GM18867 (cell line): ENCODE data around the gene APC2.
"Not testable (repeated sequence)": the region's sequence is repeated elsewhere in the genome, so short reads cannot be mapped to it uniquely, and the experiment has no call there.

Experiments used
- ATAC-seq: cut with Tn5 transposase; IDR thresholded peaks from one replicate; pipeline ENCODE4 v1.9.1; 2021; ENCODE audit warnings: mild to moderate bottlenecking, moderate library complexity; ENCODE audit not compliant: unreplicated experiment

The APC2 gene

DNA sequence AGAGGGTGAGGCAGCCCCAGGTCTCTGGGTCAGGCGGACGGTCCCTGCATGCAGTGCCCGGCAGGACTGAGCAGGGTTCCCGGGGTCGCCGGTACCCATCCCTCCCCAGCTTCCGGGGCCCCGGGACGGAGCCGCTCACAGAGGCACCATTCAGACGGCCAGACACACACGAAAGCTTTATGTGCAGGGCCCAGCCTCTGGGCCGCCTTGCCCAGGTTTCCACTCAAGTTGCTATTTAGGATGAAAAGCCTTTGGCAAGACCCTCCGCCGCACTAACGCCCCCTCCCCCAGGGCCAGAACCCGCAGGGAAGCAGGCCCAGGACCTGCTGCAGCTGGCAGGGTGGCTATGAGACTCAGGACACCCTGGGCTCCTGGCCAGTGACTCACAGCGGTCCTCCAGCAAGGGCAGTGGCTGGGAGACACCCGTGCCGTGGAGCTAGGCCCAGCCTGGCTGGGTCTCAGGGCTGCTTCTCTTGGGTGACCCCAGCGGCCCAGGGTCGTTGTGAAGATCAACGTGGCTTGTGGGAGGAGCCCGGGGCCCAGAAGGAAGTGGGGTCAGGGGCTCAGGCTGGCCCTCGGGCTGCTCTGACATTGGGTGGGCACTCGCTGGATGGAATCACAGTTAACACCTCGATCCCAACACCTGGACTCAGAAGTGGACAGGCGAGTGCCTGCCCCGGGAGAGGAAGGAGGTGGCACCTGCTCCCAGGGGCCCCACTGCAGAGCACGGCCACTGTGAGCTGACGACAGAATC, 24.3 kb downstream of the APC2 start:
- ATAC-seq = no peak

GRCh38 chr19:1474765-1475351, 24.9 kb downstream of the APC2 start:
- no peak for ATAC-seq

- ATAC-seq = no peak
Measured at GRCh38 chr19:1475751-1476437, 26.0 kb downstream of the APC2 start.

DNA sequence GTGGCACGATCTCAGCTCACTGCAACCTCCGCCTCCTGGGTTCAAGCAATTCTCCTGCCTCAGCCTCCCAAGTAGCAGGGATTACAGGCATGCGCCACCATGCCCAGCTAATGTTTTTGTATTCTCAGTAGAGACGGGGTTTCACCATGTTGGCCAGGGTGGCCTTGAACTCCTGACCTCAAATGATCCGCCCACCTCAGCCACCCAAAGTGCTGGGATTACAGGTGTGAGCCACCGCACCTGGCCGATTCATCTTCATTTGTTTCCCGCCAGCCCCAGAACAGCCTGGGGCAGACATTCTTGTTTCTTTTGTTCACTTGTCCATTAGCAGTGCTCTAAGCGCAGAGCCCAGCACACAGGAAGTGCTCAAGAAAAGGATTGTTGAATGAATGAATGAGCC, 27.1 kb downstream of the APC2 start:
- ATAC-seq = not testable (repeated sequence)

- ATAC-seq = peak; percentile 88
Measured at GRCh38 chr19:1478934-1479707, 29.2 kb downstream of the APC2 start, which contains the start of gene C19orf25. Gene C19orf25, minus strand, starts transcription at chr19:1479215. Its CDS starts 312 bp downstream, at chr19:1478903.

- ATAC-seq = no peak
Measured at GRCh38 chr19:1481224-1481892, 31.4 kb downstream of the APC2 start.

DNA sequence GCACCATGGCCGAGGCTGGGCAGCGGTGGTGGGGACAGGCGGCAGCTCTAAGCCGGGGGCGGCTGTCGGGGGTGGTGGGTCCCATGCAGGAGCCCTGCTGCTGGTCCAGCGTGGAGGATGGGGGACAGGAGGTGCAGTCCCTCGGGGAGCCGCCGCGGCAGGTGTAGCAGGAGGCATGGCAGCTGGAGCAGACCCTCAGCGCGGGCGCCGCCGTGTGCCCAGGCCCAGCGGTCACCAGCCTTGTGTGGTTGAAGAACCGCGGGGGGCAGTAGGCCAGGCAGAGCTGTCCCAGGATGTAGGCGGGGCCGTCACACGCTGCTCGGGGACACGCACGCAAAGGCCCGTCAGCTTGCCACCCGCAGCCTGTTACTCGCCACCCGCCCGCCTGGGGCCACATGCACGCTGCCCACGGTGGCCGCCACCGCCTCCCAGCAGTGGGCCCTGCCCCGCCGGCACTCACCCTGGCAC, 32.0 kb downstream of the APC2 start:
- ATAC-seq = no peak

GRCh38 chr19:1482361-1483130, 32.6 kb downstream of the APC2 start:
- ATAC-seq = no peak

- no peak for ATAC-seq
Measured at GRCh38 chr19:1483131-1483978, 33.4 kb downstream of the APC2 start.

GRCh38 chr19:1483979-1484428, 34.1 kb downstream of the APC2 start:
- ATAC-seq = no peak

DNA sequence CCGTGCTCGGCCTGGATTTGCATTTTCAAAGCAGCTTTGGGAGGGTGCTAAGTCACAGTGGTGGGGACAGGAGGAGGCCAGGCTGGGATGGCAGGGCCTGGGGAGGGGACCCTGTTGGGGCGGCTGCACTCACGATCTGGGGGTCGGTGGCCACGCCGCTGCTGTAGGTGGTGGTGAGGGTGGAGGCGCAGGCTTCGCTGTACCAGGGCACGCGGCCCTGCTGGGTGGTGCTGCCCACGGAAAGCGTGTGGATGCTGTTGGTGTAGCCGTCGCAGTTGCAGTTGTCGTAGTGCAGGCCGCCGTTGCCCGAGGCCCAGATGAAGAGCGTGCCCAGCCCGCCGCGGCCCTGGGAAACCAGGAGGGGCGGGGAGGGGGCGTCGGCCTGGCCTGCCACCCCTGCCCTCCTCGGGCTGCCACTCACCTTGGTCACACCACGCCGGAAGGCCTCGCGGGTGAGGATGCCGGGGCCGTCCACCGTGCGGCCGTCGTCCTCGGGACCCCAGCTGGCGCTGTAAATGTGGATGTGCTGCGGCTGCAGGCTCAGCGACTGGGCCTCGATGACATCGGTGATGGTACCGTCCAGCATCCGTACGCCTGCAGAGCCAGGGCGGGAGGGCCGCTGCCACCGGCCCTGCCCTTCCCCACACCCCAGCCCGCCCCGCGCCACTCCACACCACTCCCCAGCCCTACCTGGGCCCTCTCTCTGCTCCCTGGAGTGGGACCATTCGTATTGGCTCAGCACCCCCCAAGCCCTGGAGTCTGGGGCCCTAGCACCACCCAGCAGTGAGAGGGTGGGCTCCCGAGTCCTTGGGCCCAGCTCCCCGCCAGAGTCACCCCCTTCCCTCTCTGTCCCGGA, 37.0 kb downstream of the APC2 start:
- ATAC-seq = no peak

GRCh38 chr19:1487576-1488281, 37.8 kb downstream of the APC2 start:
- no peak for ATAC-seq

DNA sequence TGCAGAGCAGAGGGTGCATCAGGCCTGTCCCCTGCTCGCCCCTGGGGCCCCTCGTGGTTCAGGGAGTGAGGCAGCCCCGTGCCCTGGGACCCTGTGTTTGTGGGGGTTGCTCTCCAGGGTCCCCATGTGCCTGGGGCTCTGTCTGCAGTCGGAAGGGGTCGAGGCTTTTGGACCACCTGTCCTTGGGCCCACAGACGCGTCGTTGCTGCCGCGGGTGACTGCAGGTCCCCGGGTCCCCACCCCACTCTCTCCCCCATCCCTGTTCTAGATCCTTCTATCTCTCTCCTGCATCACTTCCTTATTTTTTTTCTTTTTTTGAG, 38.3 kb downstream of the APC2 start:
- no peak for ATAC-seq

DNA sequence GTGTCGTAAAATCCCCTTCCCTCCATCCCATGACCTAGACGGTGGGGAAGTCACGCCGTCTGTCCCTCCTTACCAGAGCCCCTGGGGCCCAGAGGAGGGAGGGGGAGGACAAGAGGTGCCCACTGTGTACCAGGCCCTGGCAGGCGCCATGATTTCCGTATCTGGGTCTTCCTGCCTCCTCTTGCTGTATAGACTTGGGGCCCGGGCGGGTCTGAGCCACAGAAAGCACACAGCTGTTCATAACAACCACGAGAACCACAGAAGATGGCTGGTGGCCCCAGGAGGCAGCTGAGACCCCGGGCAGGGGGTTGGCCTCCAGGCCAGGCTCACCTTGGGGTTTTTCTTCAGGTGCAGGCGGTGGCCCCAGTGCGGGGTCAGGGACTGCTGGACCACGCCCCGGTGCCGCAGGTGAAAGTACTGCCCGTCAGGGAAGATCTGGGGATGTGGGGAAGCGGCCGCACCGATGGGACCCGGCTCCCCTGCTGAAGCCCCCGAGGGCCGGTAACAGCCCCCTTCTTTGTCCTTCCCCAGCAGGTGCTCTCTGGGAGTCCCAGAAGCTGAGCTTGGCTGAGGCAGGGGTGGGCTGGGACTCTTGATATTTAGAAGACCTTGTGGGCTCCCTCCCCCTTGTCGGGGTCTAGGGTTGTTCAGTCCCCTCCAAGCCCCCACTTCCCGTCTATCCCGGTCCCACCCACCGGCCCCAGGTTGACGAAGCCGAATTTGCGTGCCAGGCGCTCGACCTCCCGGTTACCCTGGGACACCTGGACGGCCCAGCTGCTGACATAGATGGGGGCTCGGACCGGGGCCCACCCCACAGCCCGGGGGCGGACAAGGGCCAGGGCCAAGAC, 39.8 kb downstream of the APC2 start:
- no peak for ATAC-seq

- ATAC-seq = peak; percentile 81
Measured at GRCh38 chr19:1490311-1491113, 40.6 kb downstream of the APC2 start, which contains the start of gene PCSK4. Gene PCSK4, minus strand, starts transcription at chr19:1490350. Its CDS starts 4 bp downstream, at chr19:1490346.
